M059J (cell line): ENCODE results near the gene TSKU. TPM values are rescaled to one million over a fixed set of nuclear protein-coding genes. Genes with fewer than 3 reads are reported as not detected.

Experiments used
- DNase-seq: peaks from one replicate; pipeline ENCODE4 v3.0.0-alpha.2; 2012; ENCODE audit warnings: low read depth
- total RNA-seq: library from RNA; depleted of rRNA; stranded (reverse); fragments of >200 nt; shearing (Covaris generic); gene quantifications from 2 replicates; pipeline ENCODE4 v1.2.3, GENCODE V29; 2014

TSKU gene
- total RNA-seq, 1 experiment from 2014 or later = 27.0 TPM

- peak; percentile 62 for DNase-seq
Measured at GRCh38 chr11:76752321-76753143, 30.6 kb upstream of the TSKU start.

DNA sequence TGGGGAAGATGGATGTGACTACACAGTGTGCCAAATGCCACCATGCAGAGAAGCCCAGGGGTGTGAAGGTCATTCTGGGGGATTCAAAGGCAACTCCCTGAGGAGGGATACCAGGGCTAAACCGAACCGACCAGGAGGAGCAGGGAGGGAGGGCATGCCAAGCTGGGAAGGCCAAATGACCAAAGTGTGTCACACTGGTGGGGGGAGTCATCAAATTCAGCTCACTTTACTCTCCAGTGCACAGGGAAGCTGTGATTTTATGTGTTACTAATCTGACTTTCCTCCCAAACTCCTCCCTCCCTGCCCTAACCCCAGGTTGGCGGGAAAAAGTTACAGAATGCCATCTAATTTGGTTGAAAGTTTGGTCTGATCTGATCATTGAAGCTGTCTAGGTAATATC is 29.7 kb upstream of the TSKU start:
- no peak for DNase-seq

- DNase-seq = no peak
Measured at GRCh38 chr11:76753950-76754349, 29.2 kb upstream of the TSKU start.

- DNase-seq = no peak
Measured at GRCh38 chr11:76756341-76756741, 26.8 kb upstream of the TSKU start.

DNA sequence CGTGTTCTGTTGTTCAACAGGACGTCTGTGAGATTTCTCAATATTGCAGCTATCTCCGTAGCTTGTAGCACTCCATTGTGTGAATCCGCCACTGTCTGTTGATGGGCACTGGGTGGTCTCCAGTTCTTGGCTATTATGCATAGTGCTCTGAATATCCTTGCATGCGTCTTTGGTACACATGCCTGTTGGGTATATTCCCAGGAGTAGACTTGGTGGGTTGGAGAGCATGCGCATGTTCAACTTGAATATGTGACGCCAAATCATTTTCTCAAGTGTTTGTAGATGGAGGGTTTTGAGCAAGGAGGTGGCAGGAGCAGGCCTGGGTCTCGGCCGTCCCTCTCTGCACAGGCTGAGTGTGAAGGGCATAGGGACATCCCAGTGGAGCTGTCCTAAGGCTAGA is 24.8 kb upstream of the TSKU start:
- no peak for DNase-seq

- DNase-seq = no peak
Measured at GRCh38 chr11:76759092-76759491, 24.1 kb upstream of the TSKU start.

DNA sequence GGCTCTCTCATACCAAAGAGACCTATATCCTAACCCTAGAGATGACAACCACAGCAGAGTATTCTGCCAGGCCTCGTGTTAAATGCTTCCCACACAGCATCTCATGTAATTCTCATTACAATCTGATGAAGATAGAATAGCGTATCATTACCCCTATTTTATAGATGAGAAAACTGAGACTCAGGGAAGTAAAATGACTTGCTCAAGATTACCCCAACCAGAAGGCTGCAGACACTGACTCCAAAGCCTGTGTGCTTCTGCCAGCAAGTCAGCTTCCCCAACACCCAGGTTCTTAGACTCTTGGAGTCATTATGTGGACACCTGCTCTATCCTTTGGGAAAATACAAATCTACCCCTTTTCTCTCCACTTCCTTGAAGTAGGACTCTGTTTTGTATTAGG is 23.6 kb upstream of the TSKU start:
- DNase-seq = no peak

DNA sequence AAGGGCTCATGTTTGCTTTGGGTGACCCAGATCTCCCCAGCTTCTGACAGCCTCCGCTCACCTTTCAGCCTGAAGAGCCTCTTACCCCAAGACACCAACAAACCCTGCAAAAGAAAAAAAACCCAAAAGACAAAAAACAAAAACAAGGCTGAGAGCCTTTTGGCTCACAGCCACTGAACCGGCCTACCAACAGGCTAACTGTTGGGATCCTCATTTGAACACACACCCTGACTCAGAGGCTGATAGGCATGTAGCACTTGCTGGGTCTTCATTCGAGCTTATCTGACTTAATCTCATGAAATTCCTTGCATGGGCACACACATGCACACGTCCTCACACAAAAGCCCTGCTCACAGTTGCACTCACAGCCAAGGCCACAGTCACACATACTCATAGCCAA is 22.9 kb upstream of the TSKU start:
- DNase-seq = no peak

DNA sequence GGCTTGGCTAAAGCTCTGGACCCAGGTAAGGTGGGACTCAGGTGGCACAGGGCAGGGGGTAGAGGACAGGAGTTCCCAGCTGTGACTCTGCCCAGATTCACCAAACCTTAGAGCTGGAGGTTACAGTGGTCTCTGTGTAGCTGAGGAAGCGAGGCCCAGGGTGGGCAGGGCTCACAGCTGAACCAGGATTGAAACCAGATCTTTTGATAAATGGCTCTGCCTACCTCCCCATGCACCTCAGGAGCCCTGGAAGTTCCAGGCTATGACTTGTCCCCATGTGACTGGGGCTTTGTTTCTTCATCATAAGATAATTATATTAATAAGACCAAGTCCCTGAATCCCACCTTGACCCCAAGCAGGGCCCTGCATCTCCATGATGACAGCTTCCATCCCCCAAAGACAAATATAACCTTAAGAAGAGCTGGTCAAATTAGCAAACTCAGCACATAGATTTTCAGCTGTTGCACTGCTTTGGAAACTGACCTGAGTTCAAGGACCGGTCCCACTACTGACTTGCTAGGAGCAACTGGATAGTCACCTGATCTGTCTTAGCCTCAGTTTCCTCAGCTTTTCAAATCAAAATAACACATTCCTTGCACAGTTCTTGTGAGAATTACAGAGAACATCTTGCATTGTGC is 21.3 kb upstream of the TSKU start:
- no peak for DNase-seq

DNA sequence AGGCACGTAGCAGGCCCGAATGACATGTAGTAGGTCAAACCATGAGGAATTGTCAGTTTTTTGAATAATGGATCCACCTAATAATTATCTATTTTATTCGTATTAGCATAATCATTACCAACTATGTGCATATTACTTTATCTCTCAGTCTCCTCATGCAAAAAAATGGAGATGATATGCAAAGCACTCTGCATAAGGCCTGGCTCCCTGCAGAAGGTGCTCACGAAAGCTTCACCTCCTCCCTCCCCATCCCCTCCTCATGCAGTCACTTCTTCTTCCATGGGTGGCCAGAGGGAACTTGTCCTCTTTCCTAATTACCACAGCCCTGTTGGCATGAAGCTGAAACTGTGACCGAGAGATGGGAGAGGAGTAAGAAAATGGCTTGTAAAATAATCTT is 20.8 kb upstream of the TSKU start:
- DNase-seq = no peak

DNA sequence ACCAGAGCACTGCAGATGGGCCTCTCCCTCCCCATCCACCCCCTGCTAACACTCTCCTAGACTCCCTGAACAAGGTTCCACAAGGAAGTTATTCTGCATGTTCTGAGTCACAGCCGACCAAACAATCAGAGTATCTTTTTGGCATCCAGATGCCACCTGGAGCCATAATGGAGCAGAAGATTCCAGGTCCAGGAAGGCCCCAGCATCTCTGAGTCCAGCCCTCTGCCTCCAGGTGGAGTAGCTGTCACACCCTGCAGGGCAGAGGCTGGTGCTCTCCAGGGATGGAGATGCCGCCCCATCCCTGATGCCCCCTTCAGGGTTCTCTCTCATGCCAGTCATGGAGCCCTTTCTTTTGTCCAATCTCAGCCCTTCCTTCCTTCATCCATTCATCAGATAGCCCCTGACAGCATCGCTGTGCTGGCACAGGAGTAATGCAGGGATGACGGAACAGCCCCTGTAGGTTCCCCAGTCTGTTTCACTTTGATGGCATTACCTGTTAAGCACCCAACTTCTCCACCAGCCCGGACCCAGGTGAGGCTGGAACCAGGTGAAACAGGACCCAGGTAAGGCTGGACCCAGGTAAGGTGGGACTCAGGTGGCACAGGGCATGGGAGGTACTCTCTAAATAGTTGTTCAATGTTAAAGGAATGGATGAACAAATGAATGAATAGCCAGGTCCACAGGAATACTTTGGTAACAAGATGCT is 20.1 kb upstream of the TSKU start:
- DNase-seq = no peak

- peak; percentile 90 for DNase-seq
Measured at GRCh38 chr11:76763573-76764346, 19.4 kb upstream of the TSKU start.

GRCh38 chr11:76764941-76765665 is 18.1 kb upstream of the TSKU start:
- DNase-seq = no peak

DNA sequence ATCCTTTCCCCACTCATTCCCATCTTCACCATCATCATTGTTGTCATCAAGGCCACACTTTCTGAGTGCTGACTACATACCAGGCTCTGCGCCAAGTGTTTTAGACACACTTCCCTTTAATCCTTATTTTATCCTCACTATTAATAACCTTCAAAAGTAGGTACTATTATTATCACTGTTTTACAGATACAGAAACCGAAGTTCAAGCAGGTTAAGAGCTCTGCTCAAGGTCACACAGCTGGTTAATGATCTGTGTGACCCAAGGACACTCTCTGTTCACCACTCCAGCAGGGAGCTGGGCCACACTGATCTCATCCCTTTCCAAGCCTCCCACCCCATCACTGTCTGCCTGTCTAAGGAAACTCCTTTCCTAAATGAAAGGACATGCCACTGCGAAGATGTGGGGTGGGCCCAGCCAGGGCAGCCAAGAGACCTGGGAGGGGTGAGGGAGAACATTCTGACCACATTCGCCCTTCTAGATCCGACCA is 17.2 kb upstream of the TSKU start:
- DNase-seq = no peak

- DNase-seq = no peak
Measured at GRCh38 chr11:76766521-76766920, 16.6 kb upstream of the TSKU start.

DNA sequence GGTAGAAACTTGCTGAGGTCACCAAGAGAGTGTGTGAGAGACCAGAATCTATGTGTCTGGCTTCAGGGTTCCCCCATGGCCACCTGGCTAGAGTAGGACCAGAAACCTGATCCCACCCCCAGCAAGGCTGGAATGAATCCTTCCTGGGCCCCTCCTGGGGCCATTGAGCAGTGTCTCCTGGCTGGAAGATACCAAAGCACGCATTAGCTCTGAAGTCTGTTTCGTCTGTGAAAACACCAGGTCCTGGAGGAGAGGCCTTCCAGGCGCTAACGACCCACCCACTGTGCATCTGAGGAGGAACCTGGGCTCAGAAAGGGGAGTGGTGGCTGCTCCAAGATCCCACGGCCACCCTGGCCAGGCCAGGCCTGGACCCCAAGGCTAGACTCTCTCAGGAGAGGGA is 15.5 kb upstream of the TSKU start:
- DNase-seq = no peak

- DNase-seq = peak; percentile 54
Measured at GRCh38 chr11:76768088-76768908, 14.9 kb upstream of the TSKU start.

DNA sequence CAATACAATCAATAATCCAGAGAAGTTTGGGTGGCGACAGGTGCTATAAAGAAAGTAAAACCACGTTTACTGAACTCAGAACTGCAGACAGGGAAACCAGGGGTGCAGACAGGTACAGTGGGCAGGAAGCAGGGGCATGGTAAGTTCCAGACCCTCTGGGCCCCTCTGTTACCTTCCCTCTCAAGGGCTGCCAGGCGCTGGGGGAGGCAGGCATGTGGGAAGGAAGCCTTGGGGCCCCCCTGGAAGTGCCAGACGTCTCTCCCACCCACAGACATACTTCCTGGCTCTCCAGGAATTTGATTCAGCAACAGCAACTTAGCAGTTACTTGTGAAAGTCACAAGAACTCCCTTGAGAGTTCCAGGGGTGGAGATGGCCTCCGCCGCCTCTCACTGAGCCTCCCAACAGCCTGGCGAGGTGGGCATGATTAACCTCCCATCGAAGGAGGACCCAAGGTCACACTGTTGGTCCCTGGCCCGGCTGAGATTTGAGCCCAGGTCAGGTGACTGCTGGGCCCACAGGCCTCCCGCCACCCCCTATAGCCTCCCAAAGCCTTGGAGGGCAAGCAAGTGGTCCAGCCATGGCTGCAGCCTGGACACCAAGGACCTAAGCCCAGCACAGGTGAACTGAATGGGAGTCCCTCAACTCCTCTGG is 14.1 kb upstream of the TSKU start:
- no peak for DNase-seq

DNA sequence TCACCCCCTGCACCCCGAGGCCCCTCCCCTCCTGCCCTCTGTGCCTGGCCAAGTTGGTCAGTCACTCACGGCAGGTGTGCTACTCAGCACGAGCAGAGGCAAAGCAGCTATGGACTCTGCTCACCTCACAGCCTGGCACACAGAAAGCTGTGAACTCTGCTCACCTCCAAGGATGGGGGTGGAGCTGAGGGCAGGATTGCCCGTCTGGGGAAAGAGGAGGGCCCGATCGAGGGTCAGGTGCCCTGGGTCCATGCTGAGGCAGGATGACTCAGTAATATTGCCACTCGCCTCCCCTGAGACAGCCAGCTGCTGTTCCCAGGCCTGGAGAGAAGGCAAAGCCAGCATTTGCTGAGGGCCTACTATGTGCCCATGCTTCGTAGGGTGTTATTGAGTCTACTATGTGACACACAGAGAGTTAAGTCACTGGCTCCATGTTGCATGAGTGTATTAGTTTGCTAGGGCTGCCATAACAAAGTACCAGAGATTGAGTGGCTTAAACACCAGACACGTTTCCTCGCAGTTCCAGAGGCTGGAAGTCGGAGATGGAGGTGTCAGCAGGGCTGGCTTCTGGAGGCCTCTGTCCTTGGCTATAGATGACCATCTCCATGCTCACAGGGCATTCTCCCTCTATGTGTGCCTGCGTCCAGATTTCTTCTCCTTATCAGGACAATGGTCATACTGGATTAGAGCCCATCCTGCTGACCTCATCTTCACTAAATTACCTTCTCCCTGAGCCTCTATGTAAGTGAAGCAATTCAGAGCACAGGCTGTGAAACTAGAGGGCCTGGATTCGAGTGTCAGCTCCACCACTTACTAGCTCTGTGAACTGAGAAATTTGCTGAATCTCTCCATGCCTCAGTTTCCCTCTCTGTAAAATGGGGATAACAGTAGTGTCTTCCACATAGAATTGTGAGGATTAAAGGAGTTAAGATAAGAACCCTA is 13.2 kb upstream of the TSKU start:
- peak; percentile 86 for DNase-seq
